Measurements from ENCODE around the gene KIF3C. TPM values are rescaled to one million over a fixed set of nuclear protein-coding genes. Genes with fewer than 3 reads are reported as not detected.

Gene KIF3C
- total RNA-seq, 1 donor from 2014 or later, result 2.0 TPM

- Histone ChIP-seq H3K4me3 (no peak overlapping the region), H3K4me1 (no peaks in the 10 kb centered on the region), H3K36me3 (no peaks in the 10 kb centered on the region), H3K27me3 (ENCODE audit: low read depth) (peaks cover 32% of the 10 kb centered on the region), H3K27ac (replicated peaks) (no peak overlapping the region), H3K9me3 (replicated peaks) (no peaks in the 10 kb centered on the region)
- TF ChIP-seq CTCF (IDR thresholded peaks at IDR 0.05; ENCODE audit: borderline replicate concordance), result no peak
- no peak for DNase-seq
- intact Hi-C loops (cut with micrococcal nuclease), result no loop called here
These were observed 96.4 kb downstream of the KIF3C start for GRCh38 chr2:25885933-25886332.

- H3K9me3 ChIP-seq (replicated peaks), result no peaks in the 10 kb centered on the region
- no peak for DNase-seq
- peaks cover 32% of the 10 kb centered on the region for H3K27me3 ChIP-seq (ENCODE audit: low read depth)
- no peak overlapping the region for H3K4me3 ChIP-seq
- no peak overlapping the region for H3K27ac ChIP-seq (replicated peaks)
- no peak for TF ChIP-seq CTCF (IDR thresholded peaks at IDR 0.05; ENCODE audit: borderline replicate concordance)
- no peaks in the 10 kb centered on the region for H3K36me3 ChIP-seq
- H3K4me1 ChIP-seq, result peaks cover 14% of the 10 kb centered on the region
- intact Hi-C loops (cut with micrococcal nuclease), result no loop called here
These were observed 100.5 kb downstream of the KIF3C start for GRCh38 chr2:25881764-25882163.

GRCh38 chr2:25879133-25879730 is 103.1 kb downstream of the KIF3C start:
- intact Hi-C loops (cut with micrococcal nuclease), result no loop called here
- no peak for TF ChIP-seq CTCF (IDR thresholded peaks at IDR 0.05; ENCODE audit: borderline replicate concordance)

GRCh38 chr2:25878361-25879132 is 103.8 kb downstream of the KIF3C start, which contains the start of gene ASXL2:
TSS of gene ASXL2 (minus strand) at chr2:25878487. CDS start at chr2:25878222, 265 bp downstream.
- Histone ChIP-seq H3K9me3 (replicated peaks) (no peaks in the 10 kb centered on the region), H3K4me1 (peaks cover 29% of the 10 kb centered on the region), H3K27me3 (ENCODE audit: low read depth) (peaks cover 14% of the 10 kb centered on the region), H3K4me3 (peak within 1 kb of the TSS; percentile 83), H3K36me3 (peaks cover 5% of the 10 kb centered on the region), H3K27ac (replicated peaks) (peak within 1 kb of the TSS; percentile 91)
- intact Hi-C loops (cut with micrococcal nuclease), result no loop called here
- peak; percentile 97 for DNase-seq
- no peak for TF ChIP-seq CTCF (IDR thresholded peaks at IDR 0.05; ENCODE audit: borderline replicate concordance)

More at GRCh38 chr2:25879133-25879730, 103.1 kb downstream of the KIF3C start:
- H3K4me1 ChIP-seq, result peaks cover 29% of the 10 kb centered on the region
- H3K27me3 ChIP-seq (ENCODE audit: low read depth), result peaks cover 20% of the 10 kb centered on the region
- H3K9me3 ChIP-seq (replicated peaks), result no peaks in the 10 kb centered on the region
- no peak for DNase-seq
- peak overlapping the region; percentile 91 for H3K27ac ChIP-seq (replicated peaks)
- H3K36me3 ChIP-seq, result peaks cover 5% of the 10 kb centered on the region
- peak overlapping the region; percentile 83 for H3K4me3 ChIP-seq

GRCh38 chr2:25877431-25878360 is 104.6 kb downstream of the KIF3C start:
- Histone ChIP-seq H3K27ac (replicated peaks) (peak overlapping the region; percentile 91), H3K9me3 (replicated peaks) (no peaks in the 10 kb centered on the region), H3K36me3 (peaks cover 5% of the 10 kb centered on the region), H3K27me3 (ENCODE audit: low read depth) (peaks cover 5% of the 10 kb centered on the region), H3K4me3 (peak overlapping the region; percentile 83), H3K4me1 (peaks cover 29% of the 10 kb centered on the region)
- peak; percentile 39 for DNase-seq
- intact Hi-C loops (cut with micrococcal nuclease), result no loop called here
- TF ChIP-seq CTCF (IDR thresholded peaks at IDR 0.05; ENCODE audit: borderline replicate concordance), result no peak
